H1 (cell line): ENCODE results near the gene CRP. TPM values are rescaled to one million over a fixed set of nuclear protein-coding genes. Genes with fewer than 3 reads are reported as not detected.

Experiments
- CHD1 ChIP-seq: IDR thresholded peaks from 2 replicates; pipeline ENCODE4 v1.6.1; 2012; ENCODE audit warnings: low read depth, low read length, improper control_type of control experiment
- E2F6 ChIP-seq: IDR thresholded peaks from 2 replicates; pipeline ENCODE4 v1.6.1; 2012; ENCODE audit warnings: inconsistent platforms
- MAFK ChIP-seq: IDR thresholded peaks from 2 replicates; pipeline ENCODE4 v1.6.1; 2012; ENCODE audit warnings: low read depth, mild to moderate bottlenecking, improper control_type of control experiment, low read length
- SAP30 ChIP-seq: fragments of 300-600 bp; sonication (generic); IDR thresholded peaks from 2 replicates; pipeline ENCODE4 v1.7.1; 2012; ENCODE audit warnings: low read length, moderate library complexity, mild to moderate bottlenecking, inconsistent platforms; ENCODE audit not compliant: insufficient read depth, insufficient replicate concordance
- polyA plus RNA-seq, 7 experiments: library from polyadenylated mRNA; depleted of rRNA in 3 of 7; stranded (reverse) in 5 of 7; unstranded in 2 of 7; fragments of >200 nt in 5 of 7; fragments of 200-250 nt in 2 of 7; gene quantifications; 1 replicate in 5 of 7; 2 replicates in 1 of 7; 4 replicates in 1 of 7; pipeline versions ENCODE4 v1.2.1 to v1.2.3, GENCODE V29; 2011 to 2013; ENCODE audit warnings: missing spikeins in 2 of 7, mixed read lengths in 2 of 7
- total RNA-seq: library from RNA; stranded (reverse); fragmentation: NEBNext Ultra II Directional; extraction: Animal tissue kit (Norgen Biotek cat#: 25700); gene quantifications from 2 replicates; pipeline ENCODE4 v1.2.1, GENCODE V29; 2021
- TF ChIP-seq, protein P1 (sequence below): IDR thresholded peaks from 2 replicates; pipeline ENCODE4 v1.6.1; 2012; ENCODE audit warnings: inconsistent platforms

CRP gene
- total and polyA plus RNA-seq, 2 of the 8 experiments (the other 6 are each of a cell fraction or from before 2014, with no cell fraction given): not detected

DNA sequence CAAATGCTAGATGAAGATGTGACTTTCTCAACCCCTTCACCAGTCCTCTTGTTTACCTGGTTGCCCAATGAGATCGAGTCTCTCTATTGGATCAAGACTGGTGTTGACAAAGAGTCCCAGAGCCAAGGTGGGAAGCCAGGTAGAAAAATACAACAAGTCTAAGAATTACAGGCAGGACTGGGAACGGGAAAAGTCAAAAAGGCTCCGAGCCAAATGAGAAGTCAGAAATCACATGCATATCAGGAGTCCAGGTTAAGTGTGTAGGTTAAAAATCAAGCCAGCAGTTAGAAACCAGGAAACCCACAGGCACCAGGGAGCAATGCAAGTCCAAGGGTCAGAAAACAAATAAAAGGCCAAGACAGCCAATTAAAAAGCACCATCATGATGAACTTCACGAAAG, 39.0 kb upstream of the CRP start (continued):
- TF ChIP-seq CHD1: no peak
- TF ChIP-seq E2F6: no peak
- TF ChIP-seq, protein P1, sequence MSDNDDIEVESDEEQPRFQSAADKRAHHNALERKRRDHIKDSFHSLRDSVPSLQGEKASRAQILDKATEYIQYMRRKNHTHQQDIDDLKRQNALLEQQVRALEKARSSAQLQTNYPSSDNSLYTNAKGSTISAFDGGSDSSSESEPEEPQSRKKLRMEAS: no peak
- no peak for TF ChIP-seq MAFK
- no peak for TF ChIP-seq SAP30
